Stimulated activated CD8-positive, alpha-beta memory T cell treated with anti-CD3 and anti-CD28 coated beads, Interleukin-12 subunit alpha, Interleukin-12 subunit beta, amount 100 ng/mL, for 1 hour (primary cell): ENCODE results near the gene SRSF7.

Experiments used
- DNase-seq: peaks from one replicate; pipeline ENCODE4 v3.0.0-alpha.2; 2020; ENCODE audit warnings: low read depth

Gene SRSF7

DNA sequence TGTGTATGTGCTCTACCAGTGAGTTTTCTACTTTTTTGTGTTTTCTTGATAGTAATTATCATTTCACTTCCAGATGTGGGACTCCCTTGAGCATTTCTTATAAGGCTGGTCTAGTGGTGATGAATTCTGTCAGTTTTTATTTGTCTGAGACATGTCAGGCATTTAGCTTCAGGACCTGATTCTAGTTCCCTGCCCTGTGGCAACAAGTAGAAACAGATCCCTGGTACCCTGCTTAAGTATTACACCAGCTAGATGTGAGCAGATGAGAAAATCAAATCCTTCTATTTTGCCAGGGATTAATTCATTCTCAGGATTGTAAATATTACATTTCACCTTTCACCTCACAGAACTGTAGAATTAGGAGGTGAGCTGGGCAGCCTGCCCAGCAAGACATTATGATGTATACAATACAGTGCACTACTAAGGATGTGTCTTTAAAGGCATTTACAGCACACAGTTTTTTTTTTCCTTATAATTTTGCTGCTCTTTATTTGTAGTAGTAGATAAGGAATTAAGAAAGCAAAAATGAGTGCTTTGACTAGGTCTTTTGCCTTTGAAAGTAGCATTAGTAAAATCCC, 50.2 kb downstream of the SRSF7 start:
- DNase-seq: no peak

DNA sequence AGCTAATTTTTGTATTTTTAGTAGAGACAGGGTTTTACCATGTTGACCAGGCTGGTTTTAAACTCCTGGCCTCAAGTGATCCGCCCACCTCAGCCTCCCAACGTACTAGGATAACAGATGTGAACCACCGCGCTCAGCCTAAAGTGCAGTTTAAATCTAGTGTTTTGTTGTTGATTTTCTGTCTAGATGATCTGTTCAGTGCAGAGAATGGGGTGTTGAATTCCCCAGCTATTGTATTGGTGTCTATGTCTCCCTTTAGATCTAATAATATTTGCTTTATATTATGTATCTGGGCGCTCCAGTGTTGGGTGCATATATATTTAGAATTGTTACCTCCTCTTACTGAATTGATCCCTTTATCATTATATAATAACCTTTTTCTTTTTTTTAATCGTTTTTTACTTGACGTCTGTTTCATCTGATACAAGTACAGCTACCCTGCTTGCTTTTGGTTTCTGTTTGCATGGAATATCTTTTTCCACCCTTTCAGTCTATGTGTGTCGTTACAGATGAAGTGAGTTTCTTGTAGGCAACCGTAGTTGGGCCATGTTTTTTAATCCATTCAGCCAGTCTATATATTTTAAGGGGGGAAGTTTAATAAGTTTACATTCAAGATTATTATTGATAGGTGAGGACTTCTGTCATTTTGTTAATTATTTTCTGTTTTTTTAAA, 50.9 kb downstream of the SRSF7 start:
- DNase-seq: no peak

- no peak for DNase-seq
These were observed 52.6 kb downstream of the SRSF7 start for GRCh38 chr2:38698467-38699003.

DNA sequence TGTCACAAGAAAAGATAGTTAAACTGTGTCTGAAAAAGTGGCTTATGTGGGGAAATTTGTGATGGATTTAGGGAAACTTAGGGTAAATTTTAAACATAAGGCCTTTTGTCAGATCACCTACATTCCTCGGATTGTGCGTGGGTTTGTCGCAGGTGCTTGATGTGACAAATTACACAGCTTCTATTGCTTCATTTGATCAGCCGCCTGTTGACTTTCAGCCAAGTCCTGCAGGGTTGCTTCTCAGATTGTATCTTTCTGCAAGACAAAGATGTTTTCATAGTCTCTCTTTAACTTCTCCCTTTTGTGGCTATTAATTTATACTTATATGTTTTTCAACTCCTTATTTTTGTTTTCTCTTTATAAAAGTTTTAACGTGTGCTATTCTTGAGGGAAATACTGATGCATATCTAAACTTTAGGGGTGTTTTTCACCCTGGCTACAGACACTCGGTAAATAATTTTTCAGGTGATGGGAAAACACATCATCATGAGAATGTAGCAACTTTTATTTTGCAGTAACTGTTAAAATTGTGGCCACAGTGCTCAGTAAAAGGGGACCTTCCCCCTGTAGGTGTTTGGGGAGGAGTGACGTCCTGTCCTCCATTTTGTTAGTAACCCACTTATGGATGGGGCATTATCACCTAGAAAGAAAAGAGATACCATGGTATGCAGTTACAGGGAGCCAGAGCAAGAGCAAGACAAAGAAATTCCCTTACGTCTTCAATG, 53.9 kb downstream of the SRSF7 start:
- no peak for DNase-seq
